GM10248 (cell line): Measurements from ENCODE around the gene LOXL3.
A peak's percentile ranks its signal among the peaks of the same experiment; 100 is the strongest.

ENCODE experiments used
- CTCF ChIA-PET: fragments of 300-600 bp; sonication (Branson Sonifier 250); formaldehyde crosslinking; extraction: SDS; loops from one replicate; lab custom pipeline; 2021; ENCODE audit warnings: antibody characterized with exemption; lab: Yijun Ruan, JAX
- POLR2A ChIA-PET: fragments of 350-650 bp; sonication (Branson Sonifier 250); formaldehyde crosslinking; extraction: SDS; loops from one replicate; lab custom pipeline; 2020; ENCODE audit warnings: antibody characterized with exemption; lab: Yijun Ruan, JAX
- DNase-seq: peaks from one replicate; pipeline ENCODE4 v3.0.0; 2012; ENCODE audit errors: extremely low spot score
- TF ChIP-seq, protein P1 (sequence below): IDR thresholded peaks from 2 replicates; pipeline ENCODE4 v1.5.1; 2012; ENCODE audit warnings: mild to moderate bottlenecking, low read depth; ENCODE audit errors: extremely low read depth, missing control alignments, control extremely low read depth

LOXL3 gene

DNA sequence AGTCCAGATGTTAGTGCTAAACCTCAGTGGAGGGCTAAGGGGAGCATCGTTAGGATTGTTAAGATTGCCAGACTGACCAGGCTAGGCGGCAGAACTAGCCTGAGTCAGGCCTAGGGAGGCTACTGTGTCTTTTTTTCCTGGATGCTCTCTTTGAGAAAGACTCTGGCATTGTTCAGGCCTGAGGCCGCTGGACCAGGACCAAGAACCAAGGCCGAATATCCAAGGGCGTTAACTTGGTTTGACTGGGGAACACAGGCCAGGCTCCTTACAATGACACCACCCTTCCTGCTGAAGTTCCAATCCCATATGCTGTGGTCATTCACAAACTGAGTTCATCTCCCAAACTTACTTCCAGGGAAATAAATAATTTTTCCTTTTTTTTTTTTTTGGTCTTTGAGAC is 13.5 kb downstream of the LOXL3 start:
- TF ChIP-seq, protein P1, sequence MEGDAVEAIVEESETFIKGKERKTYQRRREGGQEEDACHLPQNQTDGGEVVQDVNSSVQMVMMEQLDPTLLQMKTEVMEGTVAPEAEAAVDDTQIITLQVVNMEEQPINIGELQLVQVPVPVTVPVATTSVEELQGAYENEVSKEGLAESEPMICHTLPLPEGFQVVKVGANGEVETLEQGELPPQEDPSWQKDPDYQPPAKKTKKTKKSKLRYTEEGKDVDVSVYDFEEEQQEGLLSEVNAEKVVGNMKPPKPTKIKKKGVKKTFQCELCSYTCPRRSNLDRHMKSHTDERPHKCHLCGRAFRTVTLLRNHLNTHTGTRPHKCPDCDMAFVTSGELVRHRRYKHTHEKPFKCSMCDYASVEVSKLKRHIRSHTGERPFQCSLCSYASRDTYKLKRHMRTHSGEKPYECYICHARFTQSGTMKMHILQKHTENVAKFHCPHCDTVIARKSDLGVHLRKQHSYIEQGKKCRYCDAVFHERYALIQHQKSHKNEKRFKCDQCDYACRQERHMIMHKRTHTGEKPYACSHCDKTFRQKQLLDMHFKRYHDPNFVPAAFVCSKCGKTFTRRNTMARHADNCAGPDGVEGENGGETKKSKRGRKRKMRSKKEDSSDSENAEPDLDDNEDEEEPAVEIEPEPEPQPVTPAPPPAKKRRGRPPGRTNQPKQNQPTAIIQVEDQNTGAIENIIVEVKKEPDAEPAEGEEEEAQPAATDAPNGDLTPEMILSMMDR: no peak
- DNase-seq: no peak
- CTCF ChIA-PET: interaction anchor here (1.0 to 3.0 kb wide), 5 partner anchors 9 to 56 kb away, joined by 4 to 19 read pairs (median 7); partner anchors contain the start of genes AUP1, HTRA2 and PCGF1
- POLR2A ChIA-PET: interaction anchor here (2.4 kb wide), 1 partner anchor 10 kb away, joined by 12 read pairs; the partner anchor contains the start of genes AUP1 and HTRA2

DNA sequence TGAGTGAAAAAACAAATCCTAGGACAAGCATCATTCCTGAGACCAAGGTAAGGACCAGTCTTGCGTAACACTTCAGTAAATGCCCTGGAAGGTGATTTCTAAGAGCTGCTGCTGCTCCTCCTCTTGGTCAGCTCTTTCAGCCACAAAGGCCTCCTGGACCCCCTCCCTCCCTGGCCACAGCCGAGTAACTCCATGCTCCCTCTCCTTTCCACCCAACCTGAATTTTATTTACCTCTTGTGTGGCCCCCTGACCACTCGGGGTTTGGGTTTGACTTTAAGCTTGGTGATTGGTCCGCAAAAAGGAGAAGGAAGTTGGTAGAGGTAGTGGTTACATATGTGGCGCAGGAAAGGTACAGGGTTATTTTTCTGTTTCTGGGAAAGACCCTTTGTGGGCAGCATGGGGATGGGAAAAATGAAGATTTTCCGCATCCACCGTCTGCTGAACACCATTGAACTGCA is 14.8 kb downstream of the LOXL3 start:
- peak; percentile 53 for DNase-seq
- ChIA-PET CTCF (interaction anchor here (0.9 to 3.0 kb wide), 9 partner anchors 8 to 55 kb away, joined by 3 to 19 read pairs (median 5); partner anchors contain the start of genes AUP1 and HTRA2), POLR2A (interaction anchor here (0.6 to 2.4 kb wide), 5 partner anchors 9 to 67 kb away, joined by 3 to 12 read pairs (median 4); partner anchors contain the start of genes AUP1, HTRA2 and MRPL53)
- TF ChIP-seq, protein P1: no peak

DNA sequence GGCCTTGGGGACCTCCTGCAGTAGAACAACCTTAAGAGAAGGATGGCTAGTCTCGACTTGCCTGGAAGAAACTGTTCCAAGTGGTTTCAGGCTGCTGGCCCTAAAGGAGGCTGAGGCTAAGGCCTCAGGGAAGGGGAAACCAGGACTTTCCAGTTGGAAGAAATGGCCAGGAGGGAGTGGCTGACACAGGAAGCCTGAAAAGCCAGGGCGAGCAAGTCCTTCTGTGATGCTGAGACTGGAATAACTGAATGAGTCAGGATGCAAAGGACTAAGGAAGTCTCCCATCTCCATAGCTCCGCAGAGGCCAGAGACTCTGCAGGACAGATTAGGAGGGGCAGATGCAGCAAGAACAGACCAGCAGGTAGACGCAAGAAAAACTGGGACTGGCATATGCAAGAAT is 16.6 kb downstream of the LOXL3 start:
- ChIA-PET POLR2A (no interaction called here), CTCF (no interaction called here)
- no peak for DNase-seq
- TF ChIP-seq, protein P1: no peak

DNA sequence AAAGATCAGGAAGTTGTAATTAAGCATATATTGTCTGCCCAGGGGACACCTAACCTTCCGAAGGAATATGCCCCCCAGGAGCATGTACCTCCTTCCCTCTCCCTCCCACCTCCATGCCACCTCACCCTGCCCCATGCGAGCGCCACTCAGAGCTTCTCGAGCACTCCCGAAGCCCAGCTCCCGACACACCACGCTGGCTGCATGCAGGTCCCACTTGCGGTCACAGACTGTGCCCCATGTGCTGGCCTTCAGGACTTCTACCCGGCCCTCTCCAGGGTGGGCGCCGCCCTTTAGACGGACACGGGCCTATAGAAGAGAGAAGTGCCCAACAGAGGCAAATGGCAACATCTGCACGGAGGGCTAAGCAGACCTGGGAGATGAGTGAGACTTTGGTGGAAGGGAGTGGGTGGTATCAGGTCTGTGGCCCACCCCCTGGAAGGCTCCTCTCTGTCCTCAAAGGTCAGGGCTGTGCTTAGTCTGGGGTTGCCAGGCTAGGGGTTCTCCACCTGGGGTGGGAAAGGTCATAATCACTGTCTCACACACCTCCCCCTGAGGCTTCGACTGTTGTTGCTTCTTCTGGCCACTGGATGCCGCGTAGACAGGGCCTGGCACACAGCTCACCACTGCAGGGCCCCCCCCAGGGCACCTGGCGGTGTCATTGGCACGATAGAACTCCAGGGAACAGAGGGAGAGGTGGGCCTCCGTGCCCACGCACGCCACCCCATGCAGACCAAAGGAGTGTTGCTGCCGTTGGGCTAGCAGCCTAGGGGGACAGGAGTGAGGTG is 17.4 kb downstream of the LOXL3 start:
- DNase-seq: no peak
- ChIA-PET POLR2A (no interaction called here), CTCF (interaction anchor here (1.2 kb wide), 1 partner anchor 29 kb away, joined by 3 read pairs; no protein-coding TSS in a partner anchor)
- TF ChIP-seq, protein P1: no peak

DNA sequence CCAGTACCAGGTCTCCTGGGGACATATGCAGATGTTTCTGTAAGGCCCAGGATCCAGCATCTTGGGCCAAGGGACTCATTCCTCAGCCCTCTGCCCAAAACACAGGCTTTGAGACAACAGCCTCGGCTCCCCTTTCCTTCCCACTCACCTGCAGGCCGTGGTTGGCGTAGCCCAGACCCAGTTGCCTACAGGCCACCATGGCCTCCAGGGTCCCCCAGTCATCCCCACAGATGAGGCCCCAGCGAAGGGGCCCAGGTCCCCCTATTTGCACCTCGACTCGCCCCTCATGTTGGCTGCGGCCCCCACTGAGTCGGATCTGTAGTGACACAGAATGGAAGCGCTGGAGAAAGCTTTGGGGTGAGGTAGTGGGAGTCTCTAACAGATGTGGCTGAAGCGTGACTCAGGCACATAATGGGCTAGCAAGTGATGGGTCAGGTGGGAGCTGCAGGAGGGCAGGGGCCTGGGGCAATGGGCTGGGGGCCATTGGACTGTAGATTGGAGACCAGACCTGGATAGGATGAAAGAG is 18.2 kb downstream of the LOXL3 start:
- ChIA-PET CTCF (interaction anchor here (1.2 kb wide), 1 partner anchor 29 kb away, joined by 3 read pairs; no protein-coding TSS in a partner anchor), POLR2A (no interaction called here)
- DNase-seq: no peak

DNA sequence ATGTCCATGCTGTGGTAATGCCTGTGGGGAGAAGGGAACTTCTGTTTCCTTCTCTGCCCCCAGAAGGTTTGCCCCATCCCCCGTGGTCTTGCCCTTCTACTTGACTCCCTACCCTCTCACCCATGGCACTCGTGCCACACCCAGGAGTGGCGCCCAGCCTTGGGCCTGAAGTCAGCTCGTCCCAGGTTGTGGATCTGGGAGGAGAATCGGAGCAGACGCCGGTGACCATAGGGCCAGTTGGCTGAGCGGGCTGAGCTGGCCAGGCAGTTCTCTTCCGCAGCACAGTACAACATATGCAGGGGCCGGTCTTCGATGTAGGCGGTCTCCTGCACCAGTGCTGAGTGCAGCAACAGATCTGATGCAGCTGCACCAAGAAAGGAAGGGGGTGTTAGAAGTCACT is 19.3 kb downstream of the LOXL3 start:
- CTCF ChIA-PET: interaction anchor here (0.9 to 9.3 kb wide), 6 partner anchors 10 to 59 kb away, joined by 3 to 76 read pairs (median 10); partner anchors contain the start of genes CCDC142 and TTC31
- POLR2A ChIA-PET: no interaction called here
- DNase-seq: no peak
- TF ChIP-seq, protein P1: no peak

More for the DNA sequence above, 18.2 kb downstream of the LOXL3 start:
- TF ChIP-seq, protein P1: no peak
